HG02763 (cell line): ENCODE data around the gene C12orf76.
"Not testable (repeated sequence)": the region's sequence is repeated elsewhere in the genome, so short reads cannot be mapped to it uniquely, and the experiment has no call there.

Experiments used
- ATAC-seq: cut with Tn5 transposase; IDR thresholded peaks from one replicate; pipeline ENCODE4 v1.9.1; 2021; ENCODE audit warnings: mild to moderate bottlenecking, moderate library complexity; ENCODE audit not compliant: unreplicated experiment

The C12orf76 gene

DNA sequence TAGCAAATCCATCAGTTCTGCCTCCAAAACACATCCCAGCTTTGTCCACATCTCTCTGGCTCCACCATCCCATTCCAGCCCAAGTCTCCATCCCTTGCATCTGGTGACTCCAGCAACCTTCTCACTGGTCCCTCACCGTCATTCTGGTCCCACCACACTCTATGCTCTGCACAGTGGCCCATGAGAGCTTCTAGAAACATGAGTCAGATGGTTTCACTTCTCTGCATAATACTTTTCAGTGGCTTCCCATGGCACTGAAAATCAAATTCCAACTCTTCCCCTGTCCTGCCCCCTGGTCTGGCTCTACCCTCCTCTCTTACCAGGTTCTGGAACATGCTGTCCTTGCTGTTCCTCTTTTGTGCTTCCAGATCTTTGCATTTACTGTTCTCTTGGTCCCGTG is 17.2 kb upstream of the C12orf76 start:
- ATAC-seq, result no peak

- ATAC-seq, result no peak
These were observed 13.9 kb upstream of the C12orf76 start for GRCh38 chr12:110062241-110062640.

GRCh38 chr12:110059651-110060000 is 11.3 kb upstream of the C12orf76 start:
- no peak for ATAC-seq

DNA sequence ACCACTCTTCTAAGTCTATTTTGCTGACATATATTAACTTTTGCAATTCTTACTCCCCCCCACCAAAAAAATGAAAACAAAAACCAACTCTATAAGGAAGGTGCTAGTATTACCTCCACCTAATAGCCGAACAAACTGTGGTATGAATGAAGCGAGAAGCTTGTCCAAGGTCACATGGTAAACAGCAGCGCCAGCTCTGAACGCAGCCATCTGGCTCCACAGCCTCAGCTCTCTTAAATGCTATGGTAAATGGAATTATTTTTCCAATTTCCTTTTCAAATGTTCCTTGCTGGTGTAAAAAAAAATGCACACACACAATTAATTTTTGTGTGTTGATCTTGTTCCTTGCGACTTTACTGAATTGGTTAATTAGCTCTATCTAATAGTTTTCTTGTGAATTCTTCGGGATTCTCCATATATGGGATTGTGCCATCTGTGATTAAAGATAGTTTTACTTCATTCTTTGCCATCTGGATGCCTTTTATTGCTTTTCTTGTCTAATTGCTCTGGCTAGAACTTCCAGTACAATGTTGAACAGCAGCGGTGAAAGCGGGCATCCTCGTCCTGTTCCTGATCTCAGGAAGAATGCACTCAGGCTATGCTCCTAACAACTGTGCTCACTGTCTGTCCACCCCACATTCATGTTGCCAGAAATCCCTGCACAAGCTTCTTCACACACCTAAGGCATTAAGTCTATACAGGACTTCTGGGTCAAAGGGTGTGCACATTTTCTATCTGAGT is 10.7 kb upstream of the C12orf76 start:
- no peak for ATAC-seq

GRCh38 chr12:110056643-110057042 is 8.3 kb upstream of the C12orf76 start:
- not testable (repeated sequence) for ATAC-seq

DNA sequence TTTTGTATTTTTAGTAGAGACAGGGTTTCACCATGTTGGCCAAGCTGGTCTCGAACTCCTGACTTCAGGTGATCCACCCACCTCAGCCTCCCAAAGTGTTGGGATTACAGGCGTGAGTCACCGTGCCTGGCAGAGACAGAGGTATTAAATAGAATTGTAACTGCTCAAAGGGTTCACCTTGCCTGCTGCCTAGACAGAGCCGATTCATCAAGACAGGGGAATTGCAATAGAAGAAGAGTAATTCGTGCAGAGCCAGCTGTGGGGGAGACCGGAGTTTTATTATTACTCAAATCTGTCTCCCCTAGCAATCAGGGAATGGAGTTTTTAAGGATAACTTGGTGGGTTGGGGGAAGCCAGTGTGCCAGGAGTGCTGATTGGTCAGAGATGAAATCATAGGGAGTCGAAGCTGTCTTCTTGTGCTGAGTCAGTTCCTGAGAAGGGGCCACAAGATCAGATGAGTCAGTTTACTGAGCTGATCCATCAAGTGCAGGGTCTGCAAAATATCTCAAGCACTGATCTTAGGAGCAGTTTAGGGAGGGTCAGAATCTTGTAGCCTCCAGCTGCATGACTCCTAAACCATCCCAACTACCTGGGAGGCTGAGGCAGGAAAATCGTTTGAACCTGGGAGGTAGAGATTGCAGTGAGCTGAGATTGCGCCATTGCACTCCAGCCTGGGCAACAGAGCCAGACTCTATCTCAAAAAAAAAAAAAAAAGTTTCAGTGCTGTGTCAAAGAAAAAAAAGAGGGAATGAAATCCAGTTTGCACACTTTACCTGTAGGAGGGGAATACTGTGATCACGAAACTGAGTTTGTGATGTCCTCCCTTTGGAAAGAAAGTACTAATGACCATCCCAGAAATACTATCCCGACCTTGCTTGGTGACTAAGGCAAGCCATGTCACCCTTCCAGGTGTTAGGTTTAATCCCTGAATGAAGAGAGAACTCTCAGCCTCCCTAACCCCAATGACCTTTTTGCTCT is 7.3 kb upstream of the C12orf76 start:
- ATAC-seq, result not testable (repeated sequence)

DNA sequence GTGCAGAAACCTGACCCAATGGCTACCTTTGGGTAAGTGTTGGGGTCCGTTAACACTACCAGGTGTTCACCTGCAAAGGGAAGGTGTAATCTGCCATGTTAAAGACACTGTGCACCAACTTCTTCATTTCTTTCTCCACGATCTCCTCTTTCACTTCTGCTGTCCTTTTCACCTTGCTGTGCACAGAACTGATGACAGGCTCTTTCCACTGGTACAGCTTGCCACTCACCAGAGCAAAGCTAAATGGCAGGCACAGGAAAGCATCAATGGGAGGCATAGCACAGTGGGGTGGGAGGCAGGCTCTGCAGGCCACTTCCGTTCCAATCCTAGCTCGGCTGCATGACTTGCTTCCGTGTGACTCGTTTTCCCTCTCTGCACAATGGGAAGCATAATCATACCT is 2.6 kb upstream of the C12orf76 start:
- no peak for ATAC-seq

GRCh38 chr12:110049666-110050065 is 1.3 kb upstream of the C12orf76 start:
- ATAC-seq, result not testable (repeated sequence)

- not testable (repeated sequence) for ATAC-seq
These were observed 712 bp upstream of the C12orf76 start for GRCh38 chr12:110049034-110049433.

DNA sequence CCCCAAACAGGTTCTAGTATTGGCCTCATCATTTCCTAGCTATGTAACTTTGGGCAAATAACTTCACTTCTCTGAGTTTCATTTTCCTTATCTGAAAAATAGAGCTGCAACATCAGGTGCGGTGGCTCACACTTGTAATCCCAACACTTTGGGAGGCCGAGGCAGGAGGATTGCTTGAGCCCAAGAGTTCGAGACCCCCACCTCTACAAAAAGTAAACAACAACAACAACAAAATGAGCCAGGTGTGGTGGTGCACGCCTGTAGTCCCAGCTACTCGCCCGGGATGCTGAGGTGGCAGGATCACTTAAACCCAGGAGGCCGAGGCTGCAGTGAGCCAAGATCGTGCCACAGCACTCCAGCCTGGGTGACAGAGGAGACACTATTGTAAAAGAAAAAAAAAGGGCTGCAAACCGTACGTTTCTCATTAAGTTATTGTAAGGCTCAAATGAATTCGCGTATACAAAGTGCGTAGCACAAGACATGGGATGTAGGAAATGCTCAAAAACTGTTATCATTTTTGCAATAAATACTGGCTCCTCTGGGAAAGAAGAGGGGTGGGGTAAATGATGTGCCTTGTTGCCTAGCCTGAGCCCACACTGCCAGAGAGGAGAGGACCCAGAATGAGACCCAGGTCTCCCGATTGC is 903 bp downstream of the C12orf76 start:
- ATAC-seq, result no peak

DNA sequence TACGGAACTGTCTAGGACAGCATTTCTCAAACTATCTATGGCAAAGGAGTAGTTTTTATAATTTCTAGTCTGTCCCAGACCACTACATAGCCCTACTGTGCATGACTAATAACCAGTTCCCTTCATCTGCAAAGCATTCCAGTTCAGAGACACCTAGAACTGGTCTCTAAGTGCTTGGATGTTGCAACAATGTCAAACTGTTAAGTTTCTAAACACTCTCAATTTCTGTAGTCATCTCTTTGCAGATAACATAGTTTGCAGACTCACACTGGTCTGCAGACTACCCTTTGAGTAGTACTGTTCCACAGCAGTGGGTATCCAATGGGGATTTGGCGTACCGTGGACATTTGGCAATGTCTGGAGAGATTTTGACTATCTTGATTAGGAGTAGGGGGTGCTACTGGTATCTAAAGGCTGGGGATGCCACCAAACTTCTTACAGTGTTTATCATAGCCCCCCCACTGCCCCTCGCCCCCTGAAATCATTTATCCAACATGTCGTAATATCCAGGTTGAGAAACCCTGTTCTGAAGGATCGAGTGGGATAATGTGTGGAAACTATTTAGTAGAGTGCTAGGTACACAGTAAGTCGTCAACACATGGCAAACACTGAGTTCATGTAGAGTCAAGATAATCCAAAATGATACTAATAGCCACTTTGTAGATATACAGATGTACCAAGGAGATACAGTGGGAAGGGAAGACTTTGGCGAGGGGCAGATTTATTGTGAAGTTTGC is 1.7 kb downstream of the C12orf76 start:
- ATAC-seq, result no peak

- ATAC-seq, result no peak
These were observed 6.1 kb downstream of the C12orf76 start for GRCh38 chr12:110042264-110042663.

- ATAC-seq, result no peak
These were observed 9.1 kb downstream of the C12orf76 start for GRCh38 chr12:110039085-110039807.

DNA sequence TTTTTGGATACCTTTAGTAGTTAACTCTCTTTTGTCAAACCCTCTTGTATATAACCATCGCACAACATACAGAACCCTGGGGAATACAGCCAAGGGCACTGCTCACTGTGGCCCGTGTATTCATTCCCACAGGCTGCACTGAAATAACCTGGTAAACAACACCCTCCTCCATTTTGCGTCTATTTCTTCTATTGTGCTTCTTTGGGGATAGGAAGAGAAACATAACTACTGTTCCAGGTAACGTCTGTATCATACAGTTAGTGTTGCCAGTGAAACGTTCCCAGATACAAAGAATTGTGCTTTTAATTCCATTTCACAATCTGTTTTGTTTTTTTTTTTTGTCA is 9.6 kb downstream of the C12orf76 start:
- ATAC-seq, result no peak

DNA sequence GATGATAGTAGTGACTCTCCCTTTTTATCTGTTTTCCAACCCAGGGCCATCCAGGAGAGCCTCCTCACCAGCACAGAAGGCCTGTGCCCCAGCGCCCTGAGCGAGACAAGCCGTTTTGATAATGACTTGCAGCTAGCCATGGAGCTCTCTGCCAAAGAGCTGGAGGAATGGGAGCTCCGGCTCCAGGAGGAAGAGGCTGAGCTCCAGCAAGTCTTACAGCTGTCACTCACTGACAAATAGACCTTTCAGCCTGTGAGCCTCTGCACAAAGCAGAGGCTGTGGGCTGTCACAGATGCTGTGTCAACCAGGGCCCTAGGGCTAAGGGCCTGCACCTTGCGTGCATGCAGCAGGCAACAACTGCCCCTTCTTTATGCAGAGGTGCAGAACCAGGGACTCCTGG is 11.0 kb downstream of the C12orf76 start:
- no peak for ATAC-seq

DNA sequence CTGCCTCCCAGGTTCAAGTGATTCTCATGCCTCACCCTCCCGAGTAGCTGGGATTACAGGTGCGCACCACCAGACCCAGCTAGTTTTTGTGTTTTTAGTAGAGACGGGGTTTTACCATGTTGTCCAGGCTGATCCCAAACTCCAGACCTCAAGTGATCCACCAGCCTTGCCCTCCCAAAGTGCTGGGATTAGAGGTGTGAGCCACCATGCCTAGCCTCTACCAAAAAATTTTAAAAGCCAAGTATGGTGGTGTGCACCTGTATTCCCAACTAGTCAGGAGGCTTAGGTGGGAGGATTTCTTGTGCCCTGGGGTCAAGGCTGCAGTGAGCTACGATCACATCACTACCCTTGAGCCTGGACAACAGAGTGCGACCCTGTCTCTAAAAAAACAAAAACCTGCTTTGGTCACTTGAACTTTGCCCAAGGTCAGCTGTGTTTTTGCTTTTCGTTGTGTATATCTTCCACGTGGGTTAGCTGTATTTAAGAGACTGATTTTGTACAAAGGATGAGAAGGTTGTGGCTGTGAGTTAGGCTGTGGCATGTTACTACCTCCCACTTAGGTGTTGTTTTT is 12.7 kb downstream of the C12orf76 start:
- no peak for ATAC-seq

DNA sequence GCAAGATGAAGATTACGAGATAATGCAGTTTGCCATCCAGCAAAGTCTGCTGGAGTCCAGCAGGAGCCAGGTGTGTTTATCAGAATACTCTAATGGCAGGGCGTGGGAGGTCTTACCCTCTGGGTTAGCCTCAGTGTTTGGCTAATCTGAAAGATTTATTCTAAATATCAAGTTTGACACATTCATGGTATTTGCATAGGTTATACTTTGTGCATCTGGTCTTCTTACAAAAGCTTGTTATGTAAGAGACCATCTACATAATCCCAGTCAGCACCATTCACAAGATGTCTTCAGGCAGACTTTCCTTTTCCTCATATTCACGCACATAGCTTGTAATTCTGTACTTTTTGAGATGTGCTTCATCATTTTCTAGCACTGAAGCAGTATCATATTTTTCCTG is 14.4 kb downstream of the C12orf76 start:
- no peak for ATAC-seq

DNA sequence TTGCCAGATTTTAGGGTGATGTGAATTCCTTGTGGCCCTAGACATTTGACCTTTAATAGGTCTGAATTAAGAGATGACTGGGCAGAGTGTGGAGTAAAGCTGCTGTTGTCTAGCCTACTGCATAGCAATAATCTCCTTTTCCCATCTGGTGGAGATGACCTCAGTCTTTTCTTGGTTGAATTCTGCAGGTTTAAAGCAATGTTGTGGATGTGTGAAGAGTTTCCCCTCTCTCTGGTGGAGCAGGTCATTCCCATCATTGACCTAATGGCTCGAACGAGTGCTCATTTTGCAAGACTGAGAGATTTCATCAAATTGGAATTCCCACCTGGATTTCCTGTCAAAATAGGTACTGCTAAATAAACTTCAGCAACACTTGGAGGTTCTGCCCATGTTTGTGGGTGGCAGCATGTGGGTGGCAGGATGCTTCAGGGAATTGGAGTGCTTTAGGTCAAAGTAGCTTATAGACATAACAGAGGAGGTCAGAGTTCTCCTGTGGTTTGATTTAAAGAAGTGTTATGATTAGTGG is 19.0 kb downstream of the C12orf76 start:
- no peak for ATAC-seq

- no peak for ATAC-seq
These were observed 20.0 kb downstream of the C12orf76 start for GRCh38 chr12:110028323-110028722.

DNA sequence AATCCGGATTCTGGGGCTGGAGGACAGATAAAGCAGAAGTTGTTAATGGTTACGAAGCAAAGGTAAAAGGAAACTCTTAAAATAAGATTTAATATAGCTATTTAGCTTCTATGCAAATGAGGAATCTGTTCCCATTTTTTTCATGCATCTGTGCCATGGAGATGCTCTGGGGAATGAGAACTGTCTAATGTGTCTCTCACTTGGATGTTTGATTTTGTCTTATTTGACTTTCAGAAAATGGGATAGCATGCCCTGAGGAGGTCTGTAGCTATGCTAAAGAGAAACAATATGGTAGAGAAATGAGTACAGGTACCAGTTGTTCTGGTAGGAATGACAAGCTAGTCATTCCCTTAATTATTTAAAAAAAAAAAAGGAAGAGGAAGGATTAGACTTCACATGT is 24.3 kb downstream of the C12orf76 start:
- ATAC-seq, result no peak
